PC-9 (cell line): ENCODE measurements around the gene ELAVL4.

Experiments used
- EZH2 ChIP-seq: fragments of 200-600 bp; sonication (generic); IDR thresholded peaks from 2 replicates; pipeline ENCODE4 v1.8.0; 2017; ENCODE audit warnings: antibody characterized with exemption, low read depth
- TF ChIP-seq, protein P1 (sequence below): fragments of 200-600 bp; sonication (generic); conservative IDR thresholded peaks from 2 replicates; pipeline ENCODE4 v1.6.1; 2017; ENCODE audit warnings: mixed run types, antibody characterized with exemption, mild to moderate bottlenecking, moderate library complexity

DNA sequence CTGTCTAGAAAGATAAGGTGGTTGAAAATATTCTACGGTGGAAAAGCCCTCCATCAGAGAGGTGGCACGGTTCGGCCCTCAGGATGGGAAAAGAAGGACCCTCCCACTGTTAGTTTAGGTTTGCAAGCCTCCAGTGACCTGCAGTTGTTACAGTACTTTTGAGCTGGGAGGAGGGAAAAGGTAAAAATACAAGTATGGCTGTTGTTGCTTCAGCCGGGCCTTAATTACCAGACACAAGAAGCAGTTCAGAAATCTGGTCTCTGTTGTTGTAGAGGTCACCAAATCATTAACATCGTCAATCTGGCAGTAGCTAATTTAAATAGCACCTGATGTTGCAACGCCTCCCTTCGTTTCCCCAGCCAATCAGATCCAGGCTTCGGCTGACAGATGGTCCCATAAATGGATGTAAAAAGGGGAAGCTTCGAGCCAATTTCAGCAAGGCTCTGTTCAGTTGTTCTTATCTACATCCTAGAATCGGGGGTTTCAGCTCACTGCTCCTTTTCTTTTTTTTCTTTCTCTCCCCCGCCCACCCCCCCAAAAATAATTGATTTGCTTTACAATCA is at the start of gene ELAVL4:
- TF ChIP-seq, protein P1, sequence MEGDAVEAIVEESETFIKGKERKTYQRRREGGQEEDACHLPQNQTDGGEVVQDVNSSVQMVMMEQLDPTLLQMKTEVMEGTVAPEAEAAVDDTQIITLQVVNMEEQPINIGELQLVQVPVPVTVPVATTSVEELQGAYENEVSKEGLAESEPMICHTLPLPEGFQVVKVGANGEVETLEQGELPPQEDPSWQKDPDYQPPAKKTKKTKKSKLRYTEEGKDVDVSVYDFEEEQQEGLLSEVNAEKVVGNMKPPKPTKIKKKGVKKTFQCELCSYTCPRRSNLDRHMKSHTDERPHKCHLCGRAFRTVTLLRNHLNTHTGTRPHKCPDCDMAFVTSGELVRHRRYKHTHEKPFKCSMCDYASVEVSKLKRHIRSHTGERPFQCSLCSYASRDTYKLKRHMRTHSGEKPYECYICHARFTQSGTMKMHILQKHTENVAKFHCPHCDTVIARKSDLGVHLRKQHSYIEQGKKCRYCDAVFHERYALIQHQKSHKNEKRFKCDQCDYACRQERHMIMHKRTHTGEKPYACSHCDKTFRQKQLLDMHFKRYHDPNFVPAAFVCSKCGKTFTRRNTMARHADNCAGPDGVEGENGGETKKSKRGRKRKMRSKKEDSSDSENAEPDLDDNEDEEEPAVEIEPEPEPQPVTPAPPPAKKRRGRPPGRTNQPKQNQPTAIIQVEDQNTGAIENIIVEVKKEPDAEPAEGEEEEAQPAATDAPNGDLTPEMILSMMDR: no peak
- no peak for TF ChIP-seq EZH2
